HL-60 (cell line): ENCODE measurements around the gene C11orf91.

Source experiments
- POLR2AphosphoS5 ChIP-seq: IDR thresholded peaks from 2 replicates; pipeline ENCODE4 v1.6.1; 2012; ENCODE audit warnings: low read depth
- TF ChIP-seq, protein P1 (sequence below): IDR thresholded peaks from one replicate; pipeline ENCODE4 v1.5.1; 2011; ENCODE audit warnings: low read length, control low read depth, inconsistent platforms; ENCODE audit not compliant: insufficient read depth

DNA sequence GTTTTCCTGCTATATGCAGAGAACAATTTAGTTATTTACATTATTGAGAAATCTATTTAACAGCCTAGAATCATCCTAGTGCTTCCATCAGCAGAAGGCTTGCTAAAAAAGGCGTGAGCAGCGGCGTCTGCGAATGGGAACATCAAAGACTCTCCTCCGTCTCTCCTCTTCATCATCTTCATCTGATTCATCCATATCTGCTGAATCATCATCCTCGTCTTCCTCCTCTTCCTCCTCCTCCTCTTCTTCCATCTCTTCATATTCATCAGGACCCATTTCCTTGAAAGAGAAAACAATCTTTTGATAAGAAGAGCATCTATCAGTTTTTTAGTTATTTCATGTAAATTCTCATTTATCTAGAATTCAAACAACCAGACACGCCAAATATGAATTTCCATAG is 41.2 kb upstream of the C11orf91 start:
- TF ChIP-seq, protein P1, sequence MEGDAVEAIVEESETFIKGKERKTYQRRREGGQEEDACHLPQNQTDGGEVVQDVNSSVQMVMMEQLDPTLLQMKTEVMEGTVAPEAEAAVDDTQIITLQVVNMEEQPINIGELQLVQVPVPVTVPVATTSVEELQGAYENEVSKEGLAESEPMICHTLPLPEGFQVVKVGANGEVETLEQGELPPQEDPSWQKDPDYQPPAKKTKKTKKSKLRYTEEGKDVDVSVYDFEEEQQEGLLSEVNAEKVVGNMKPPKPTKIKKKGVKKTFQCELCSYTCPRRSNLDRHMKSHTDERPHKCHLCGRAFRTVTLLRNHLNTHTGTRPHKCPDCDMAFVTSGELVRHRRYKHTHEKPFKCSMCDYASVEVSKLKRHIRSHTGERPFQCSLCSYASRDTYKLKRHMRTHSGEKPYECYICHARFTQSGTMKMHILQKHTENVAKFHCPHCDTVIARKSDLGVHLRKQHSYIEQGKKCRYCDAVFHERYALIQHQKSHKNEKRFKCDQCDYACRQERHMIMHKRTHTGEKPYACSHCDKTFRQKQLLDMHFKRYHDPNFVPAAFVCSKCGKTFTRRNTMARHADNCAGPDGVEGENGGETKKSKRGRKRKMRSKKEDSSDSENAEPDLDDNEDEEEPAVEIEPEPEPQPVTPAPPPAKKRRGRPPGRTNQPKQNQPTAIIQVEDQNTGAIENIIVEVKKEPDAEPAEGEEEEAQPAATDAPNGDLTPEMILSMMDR, result no peak
- no peak for TF ChIP-seq POLR2AphosphoS5
